ENCODE measurements around the gene ATXN2. TPM values are rescaled to one million over a fixed set of nuclear protein-coding genes. Genes with fewer than 3 reads are reported as not detected.

Gene ATXN2, protein sequence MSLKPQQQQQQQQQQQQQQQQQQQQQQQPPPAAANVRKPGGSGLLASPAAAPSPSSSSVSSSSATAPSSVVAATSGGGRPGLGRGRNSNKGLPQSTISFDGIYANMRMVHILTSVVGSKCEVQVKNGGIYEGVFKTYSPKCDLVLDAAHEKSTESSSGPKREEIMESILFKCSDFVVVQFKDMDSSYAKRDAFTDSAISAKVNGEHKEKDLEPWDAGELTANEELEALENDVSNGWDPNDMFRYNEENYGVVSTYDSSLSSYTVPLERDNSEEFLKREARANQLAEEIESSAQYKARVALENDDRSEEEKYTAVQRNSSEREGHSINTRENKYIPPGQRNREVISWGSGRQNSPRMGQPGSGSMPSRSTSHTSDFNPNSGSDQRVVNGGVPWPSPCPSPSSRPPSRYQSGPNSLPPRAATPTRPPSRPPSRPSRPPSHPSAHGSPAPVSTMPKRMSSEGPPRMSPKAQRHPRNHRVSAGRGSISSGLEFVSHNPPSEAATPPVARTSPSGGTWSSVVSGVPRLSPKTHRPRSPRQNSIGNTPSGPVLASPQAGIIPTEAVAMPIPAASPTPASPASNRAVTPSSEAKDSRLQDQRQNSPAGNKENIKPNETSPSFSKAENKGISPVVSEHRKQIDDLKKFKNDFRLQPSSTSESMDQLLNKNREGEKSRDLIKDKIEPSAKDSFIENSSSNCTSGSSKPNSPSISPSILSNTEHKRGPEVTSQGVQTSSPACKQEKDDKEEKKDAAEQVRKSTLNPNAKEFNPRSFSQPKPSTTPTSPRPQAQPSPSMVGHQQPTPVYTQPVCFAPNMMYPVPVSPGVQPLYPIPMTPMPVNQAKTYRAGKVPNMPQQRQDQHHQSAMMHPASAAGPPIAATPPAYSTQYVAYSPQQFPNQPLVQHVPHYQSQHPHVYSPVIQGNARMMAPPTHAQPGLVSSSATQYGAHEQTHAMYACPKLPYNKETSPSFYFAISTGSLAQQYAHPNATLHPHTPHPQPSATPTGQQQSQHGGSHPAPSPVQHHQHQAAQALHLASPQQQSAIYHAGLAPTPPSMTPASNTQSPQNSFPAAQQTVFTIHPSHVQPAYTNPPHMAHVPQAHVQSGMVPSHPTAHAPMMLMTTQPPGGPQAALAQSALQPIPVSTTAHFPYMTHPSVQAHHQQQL
- total RNA-seq = 5.1 and 10.1 TPM in 2 replicates

DNA sequence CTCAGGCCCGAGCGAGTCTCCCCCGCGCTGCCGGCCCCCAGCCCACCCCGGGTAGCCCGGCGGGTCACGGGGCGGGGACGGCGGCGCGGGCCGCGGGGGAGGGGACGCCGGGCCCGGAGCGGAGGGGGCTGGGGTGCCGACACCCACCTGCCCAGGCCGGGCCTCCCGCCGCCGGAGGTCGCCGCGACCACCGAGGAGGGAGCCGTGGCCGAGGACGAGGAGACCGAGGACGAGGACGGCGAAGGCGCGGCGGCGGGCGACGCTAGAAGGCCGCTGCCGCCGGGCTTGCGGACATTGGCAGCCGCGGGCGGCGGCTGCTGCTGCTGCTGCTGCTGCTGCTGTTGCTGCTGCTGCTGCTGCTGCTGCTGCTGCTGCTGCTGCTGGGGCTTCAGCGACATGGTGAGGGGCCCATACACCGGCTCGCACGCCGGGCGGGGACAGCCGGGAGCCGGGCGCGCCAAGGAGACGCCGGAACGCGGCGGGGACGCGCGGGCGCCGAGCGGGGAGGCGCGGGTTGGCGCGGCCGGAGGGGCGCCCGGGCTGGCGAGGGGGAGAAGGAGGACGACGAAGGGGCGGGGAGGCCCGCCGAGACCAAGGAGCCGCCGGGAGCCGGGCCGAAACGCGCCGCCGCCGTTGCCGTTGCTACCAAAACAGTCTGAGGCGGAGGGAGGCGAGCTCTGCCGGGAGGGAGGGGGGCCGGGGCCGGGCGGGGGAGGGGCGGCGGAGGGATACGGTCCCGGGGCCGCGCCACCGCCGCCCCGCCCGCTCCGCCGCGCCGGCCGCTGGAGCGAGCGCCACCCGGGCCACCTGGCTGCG lies at the start of gene ATXN2:
Gene ATXN2 (minus strand): TSS at position 679 of the 816 bp plus-strand sequence. CDS start 281 bp downstream, at position 398.

DNA sequence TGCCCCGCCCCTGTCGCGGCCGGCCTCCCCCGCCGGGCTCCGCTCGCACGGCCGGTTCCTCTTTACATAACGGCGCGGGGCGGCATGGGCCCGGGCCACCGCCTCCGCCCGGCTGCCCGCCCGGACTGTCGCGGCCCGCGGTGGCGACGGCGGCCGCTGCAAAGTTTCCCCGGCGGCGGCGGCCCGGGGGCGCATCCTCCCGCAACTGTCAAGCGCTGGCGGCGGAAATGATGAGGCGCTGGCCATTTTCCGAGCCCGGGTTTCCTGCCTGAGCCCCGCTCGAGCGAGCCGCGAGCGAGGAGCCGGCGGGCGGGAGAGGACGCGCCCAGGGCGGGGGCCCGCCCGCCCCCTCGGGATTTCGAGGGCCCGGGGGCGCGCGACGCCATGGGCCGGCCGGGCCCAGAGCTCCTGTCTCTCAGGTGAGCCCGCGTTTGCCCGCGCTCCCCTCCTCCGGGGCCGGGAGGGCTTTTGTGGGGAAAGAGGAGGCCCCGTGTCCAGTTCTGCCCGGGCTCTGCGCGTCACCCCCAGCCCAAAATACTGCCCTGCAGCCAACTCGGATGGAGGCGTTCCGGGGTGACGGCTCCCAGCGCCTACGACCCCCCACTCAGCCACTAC lies 193.1 kb downstream of the ATXN2 start, which contains the start of gene SH2B3:
Gene SH2B3 (plus strand): TSS at position 65 of the 615 bp plus-strand sequence. CDS start 12,223 bp downstream, outside the sequence.

Other genes starting within 250 kb of the ATXN2 start
- gene PHETA1, start 230.2 kb downstream of the ATXN2 start, total RNA-seq = 6.0 and 6.8 TPM in 2 replicates
- gene SH2B3, start 193.4 kb downstream of the ATXN2 start, total RNA-seq = 7.9 and 11.1 TPM in 2 replicates
- gene BRAP, start 86.6 kb upstream of the ATXN2 start, total RNA-seq = 17.7 and 21.9 TPM in 2 replicates
- gene ACAD10, start 86.7 kb upstream of the ATXN2 start, total RNA-seq = 8.9 and 14.9 TPM in 2 replicates
- gene ALDH2, start 167.6 kb upstream of the ATXN2 start, total RNA-seq = 36.4 and 45.4 TPM in 2 replicates
- 43.6 and 49.9 TPM in 2 replicates for gene MAPKAPK5, start 242.9 kb upstream of the ATXN2 start, total RNA-seq